ENCODE data around the gene HLA-DPA1. TPM values are rescaled to one million over a fixed set of nuclear protein-coding genes. Genes with fewer than 3 reads are reported as not detected.

The HLA-DPA1 gene
- total RNA-seq, 1 experiment from 2014 or later = 0.69 TPM

DNA sequence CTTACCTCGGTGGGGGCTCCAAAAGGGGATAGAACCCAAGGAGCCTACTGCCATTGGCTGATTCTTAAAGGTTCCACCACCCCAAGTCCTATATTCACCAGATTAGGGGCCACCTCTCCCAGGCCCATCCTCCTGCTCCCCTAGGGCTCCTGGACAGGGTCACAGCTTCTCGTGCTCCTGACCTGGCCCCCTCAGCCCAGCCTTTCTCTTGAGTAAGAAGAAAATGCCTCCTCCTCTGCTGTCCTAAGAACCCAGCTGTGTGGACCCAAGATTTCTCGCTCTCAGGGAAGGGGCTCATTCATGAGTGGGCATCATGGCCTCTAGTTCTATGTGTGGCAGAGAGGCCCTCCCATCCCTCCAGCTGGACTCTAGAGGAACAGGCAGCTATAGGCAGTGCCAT lies 18.9 kb upstream of the HLA-DPA1 start:
- no TSS peak for BruUV-seq (replicated peaks)
- POLR2A ChIA-PET = no interaction called here
- intact Hi-C loops (cut with micrococcal nuclease; ENCODE audit: unreplicated experiment) (no loop called here), in situ Hi-C loops (cut with HindIII; ENCODE audit: low pct_unique_long_range_greater_than_20kb, low sequenced_read_pairs) (no loop called here)
- Histone ChIP-seq H3K36me3 (ENCODE audit: control insufficient read depth, insufficient read depth, low read length) (no peaks in the 10 kb centered on the region), H3K4me3 (ENCODE audit: low read depth in 2 of 2, low read length in 2 of 2) (no peak overlapping the region), H3K9me3 (ENCODE audit: control insufficient read depth, insufficient read depth, low read depth, low read length) (no peaks in the 10 kb centered on the region), H3K27me3 (ENCODE audit: control insufficient read depth, insufficient read depth, low read length) (peaks cover 27% of the 10 kb centered on the region), H3K27ac (ENCODE audit: low read length) (no peak overlapping the region), H3K4me1 (ENCODE audit: control insufficient read depth, insufficient read depth, low read length) (no peaks in the 10 kb centered on the region)
- ATAC-seq = no peak
- no peak for TF ChIP-seq CTCF (IDR thresholded peaks at IDR 0.05)
- no peak for TF ChIP-seq REST (IDR thresholded peaks at IDR 0.05; ENCODE audit: insufficient read depth in 1 of 2, low read depth in 2 of 2, low read length in 1 of 2)
- no peak for TF ChIP-seq TCF7L2 (IDR thresholded peaks at IDR 0.05; ENCODE audit: low read depth, low read length)
- TF ChIP-seq SIN3A (IDR thresholded peaks at IDR 0.05; ENCODE audit: borderline replicate concordance, insufficient read depth, low read depth, low read length) = no peak
- TF ChIP-seq POLR2AphosphoS5 (IDR thresholded peaks at IDR 0.05; ENCODE audit: low read depth, low read length) = no peak
- CTCF ChIA-PET = no interaction called here
- DNase-seq (ENCODE audit: low read depth, low spot score) = no peak

DNA sequence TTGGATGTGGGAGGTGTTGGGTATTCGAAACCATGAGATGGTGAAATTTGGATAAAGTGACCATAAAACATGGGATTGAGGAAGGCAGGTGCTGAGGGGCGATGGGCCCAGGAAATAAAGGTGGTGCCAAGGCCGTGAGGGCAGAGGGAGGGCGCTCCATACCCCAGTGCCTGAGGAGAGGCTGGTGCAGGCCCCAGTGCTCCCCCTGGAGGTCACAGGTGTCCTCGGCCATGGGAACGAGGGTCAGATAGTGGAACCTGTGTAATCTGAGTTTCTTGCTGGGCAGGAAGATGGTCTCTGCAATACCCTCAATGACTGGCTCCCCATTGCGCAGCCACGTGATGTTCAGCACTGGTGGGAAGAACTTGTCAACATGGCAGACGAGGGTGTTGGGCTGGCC lies 18.5 kb upstream of the HLA-DPA1 start:
- POLR2A ChIA-PET = no interaction called here
- Histone ChIP-seq H3K4me1 (ENCODE audit: control insufficient read depth, insufficient read depth, low read length) (no peaks in the 10 kb centered on the region), H3K27me3 (ENCODE audit: control insufficient read depth, insufficient read depth, low read length) (peaks cover 31% of the 10 kb centered on the region), H3K4me3 (ENCODE audit: low read depth in 2 of 2, low read length in 2 of 2) (no peak overlapping the region), H3K27ac (ENCODE audit: low read length) (no peak overlapping the region), H3K36me3 (ENCODE audit: control insufficient read depth, insufficient read depth, low read length) (no peaks in the 10 kb centered on the region), H3K9me3 (ENCODE audit: control insufficient read depth, insufficient read depth, low read depth, low read length) (no peaks in the 10 kb centered on the region)
- no TSS peak for BruUV-seq (replicated peaks)
- CTCF ChIA-PET = no interaction called here
- no peak for ATAC-seq
- in situ Hi-C loops (cut with HindIII; ENCODE audit: low pct_unique_long_range_greater_than_20kb, low sequenced_read_pairs) (no loop called here), intact Hi-C loops (cut with micrococcal nuclease; ENCODE audit: unreplicated experiment) (no loop called here)
- TF ChIP-seq POLR2AphosphoS5 (IDR thresholded peaks at IDR 0.05; ENCODE audit: low read depth, low read length) = no peak
- TF ChIP-seq CTCF (IDR thresholded peaks at IDR 0.05) = peak; percentile 58
- no peak for DNase-seq (ENCODE audit: low read depth, low spot score)
